GM18951 (cell line): ENCODE data around the gene RNF130.

Source experiments
- POLR2A ChIP-seq: IDR thresholded peaks from 4 replicates; pipeline ENCODE4 v1.6.1; 2011; ENCODE audit warnings: mild to moderate bottlenecking; ENCODE audit not compliant: insufficient read length, insufficient read depth; ENCODE audit errors: extremely low read depth
- in situ Hi-C: fragments of 300-500 bp; cut with MboI; formaldehyde crosslinking; loops from one replicate; pipeline ENCODE4 v1.12.0; 2022; ENCODE audit warnings: low sequenced_read_pairs, mixed read lengths, inconsistent platforms; ENCODE audit not compliant: unreplicated experiment

Gene RNF130

DNA sequence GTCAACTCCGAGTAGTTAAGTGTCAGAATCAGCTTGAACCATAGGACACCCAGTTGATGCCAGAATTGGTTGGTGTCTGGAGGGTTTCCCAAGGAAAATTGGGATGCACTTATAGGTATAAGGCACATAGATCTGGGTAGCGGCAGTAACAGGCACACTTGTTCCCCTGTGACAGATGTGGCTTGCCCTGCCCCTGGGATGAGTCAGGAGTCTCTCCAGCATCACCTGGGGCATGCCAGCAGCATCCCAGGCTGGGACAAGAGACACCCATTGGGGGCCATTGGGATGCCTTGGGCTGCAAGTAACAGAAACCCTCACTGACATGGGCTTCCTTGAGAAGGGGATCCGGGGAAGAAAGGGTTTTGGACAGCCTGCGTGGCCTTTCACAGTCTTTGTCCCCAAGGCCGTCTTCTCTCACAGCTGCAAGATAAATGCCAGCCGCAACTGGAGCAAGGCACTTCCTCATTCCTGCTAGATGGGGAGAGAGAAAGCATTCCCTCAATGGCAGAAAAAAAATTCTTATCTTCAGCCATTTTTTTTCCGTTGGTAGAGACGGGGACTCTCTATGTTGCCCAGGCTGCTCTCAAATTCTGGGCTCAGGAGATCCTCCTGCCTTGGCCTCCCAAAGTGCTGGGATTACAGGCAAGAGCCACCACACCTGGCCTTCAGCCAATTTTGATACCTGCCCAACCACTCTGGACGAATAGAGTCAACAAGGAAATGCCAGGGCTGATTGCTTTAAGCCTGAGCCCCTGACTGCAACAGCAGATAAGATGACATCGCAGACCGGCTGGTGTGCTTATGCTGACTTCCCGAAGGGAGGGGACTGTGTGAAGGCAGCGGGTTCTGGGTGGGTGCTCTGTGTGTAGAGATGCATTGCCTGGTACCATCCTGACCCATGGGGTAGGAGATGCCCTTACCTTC lies 13.3 kb upstream of the RNF130 start:
- in situ Hi-C loops: no loop called here
- no peak for TF ChIP-seq POLR2A

DNA sequence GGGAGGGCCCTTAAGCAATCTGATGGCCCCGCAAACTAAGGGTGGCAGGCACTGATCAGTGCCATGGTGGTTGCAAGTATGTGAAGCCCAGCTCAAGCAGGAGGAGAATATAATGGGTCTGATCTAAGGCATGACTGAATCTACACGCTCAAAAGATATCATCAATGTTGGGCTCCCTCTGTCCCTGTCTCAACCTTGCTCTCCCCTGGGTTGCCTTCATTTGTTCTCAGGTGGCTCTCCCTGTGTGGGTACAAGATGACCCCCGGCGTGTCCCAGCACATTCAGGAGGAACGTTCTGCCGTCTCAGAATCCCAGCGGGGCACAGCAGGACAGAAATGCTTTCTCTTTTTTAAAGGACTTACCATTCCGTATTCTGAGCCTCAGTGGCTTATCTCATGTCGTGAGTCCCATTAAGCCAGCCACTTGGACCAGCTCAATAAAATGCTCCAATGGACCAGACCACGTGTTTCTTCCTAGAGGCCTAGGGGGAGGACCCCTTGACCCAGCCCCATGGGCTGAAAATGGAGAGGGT lies 12.0 kb upstream of the RNF130 start:
- no peak for TF ChIP-seq POLR2A
- in situ Hi-C loops: no loop called here

DNA sequence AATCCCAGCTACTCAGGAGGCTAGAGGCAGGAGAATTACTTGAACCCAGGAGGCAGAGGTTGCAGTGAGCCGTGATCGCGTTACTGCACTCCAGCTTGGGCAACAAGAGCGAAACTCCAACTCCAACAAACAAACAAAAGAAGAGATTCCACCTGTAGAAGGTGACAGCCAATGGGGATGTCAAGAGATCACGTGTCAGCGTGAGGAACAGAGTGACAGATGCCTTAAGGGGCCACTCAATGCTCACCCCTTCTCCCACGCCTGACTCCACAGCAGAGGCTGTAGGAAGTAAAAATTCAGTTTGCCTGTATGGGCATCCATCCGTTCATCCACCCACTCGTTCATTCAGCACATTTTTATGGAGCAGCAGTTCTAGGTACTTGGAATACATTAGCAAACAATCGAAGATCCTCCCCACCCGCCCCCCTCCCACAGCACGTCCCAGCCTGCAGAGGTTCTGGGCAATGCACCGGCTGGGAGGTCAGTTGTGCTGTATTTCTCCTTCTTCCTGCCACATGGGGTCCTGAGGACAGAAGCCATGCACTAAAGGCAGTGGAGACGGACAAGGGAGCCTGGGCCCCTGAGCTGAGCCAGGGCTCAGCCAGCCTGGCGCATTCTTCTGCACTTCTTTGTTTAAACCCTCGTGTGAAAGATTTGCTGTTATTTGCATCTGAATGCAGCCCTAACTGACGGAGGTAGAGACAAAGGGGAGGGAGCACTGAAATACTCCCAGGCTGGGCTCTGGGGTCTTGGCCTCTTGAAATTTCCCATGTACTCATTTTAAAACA lies 11.3 kb upstream of the RNF130 start:
- in situ Hi-C loops: no loop called here
- no peak for TF ChIP-seq POLR2A

DNA sequence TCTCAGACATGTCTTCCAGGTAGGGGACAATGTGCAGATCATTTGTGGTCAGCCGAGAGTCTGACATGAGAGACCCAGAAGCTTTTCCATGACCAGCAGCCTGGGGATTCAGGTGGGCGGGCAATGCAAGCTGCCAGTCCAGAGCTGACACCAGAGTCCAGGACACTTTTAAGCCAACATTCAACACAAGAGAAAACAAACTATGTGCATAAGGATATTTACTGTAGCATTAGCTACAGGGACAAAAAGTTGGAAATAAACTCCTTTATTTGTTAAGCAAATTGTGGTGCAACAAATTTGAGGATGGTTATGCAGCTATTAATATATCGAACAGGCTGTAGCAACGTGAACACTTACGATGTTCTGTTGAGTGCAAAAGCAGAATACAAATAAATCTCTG lies 9.9 kb upstream of the RNF130 start:
- in situ Hi-C loops: no loop called here
- TF ChIP-seq POLR2A: no peak

DNA sequence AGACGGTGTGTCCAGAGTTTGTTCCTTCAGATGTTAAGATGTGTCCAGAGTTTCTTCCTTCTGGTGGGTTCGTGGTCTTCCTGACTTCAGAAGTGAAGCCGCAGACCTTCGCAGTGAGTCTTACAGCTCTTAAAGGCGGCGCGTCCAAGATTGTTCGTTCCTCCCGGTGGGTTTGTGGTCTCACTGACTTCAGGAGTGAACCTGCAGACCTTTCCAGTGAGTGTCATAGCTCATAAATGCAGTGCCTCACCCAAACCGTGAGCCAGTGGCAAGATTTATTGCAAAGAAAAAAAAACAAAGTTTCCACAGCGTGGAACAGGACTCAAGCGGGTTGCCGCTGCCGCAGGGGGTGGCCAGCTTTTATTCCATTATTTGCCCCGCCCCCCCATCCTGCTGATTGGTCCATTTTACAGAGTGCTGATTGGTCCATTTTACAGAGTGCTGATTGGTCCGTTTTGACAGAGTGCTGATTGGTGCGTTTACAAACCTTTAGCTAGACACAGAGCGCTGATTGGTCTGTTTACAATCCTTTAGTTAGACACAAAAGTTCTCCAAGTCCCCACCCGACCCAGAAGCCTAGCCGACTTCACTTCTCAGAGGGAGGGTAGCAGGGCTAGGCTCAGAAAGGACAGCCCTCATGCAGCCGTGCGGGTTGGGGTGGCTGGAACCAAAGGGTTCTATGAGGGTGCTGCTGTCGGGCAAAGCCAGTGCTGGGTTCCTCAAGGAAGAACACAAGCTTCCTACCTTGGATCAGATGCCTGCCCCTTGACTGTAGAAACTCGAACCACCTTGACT lies 9.1 kb upstream of the RNF130 start:
- TF ChIP-seq POLR2A: no peak
- in situ Hi-C loops: no loop called here

DNA sequence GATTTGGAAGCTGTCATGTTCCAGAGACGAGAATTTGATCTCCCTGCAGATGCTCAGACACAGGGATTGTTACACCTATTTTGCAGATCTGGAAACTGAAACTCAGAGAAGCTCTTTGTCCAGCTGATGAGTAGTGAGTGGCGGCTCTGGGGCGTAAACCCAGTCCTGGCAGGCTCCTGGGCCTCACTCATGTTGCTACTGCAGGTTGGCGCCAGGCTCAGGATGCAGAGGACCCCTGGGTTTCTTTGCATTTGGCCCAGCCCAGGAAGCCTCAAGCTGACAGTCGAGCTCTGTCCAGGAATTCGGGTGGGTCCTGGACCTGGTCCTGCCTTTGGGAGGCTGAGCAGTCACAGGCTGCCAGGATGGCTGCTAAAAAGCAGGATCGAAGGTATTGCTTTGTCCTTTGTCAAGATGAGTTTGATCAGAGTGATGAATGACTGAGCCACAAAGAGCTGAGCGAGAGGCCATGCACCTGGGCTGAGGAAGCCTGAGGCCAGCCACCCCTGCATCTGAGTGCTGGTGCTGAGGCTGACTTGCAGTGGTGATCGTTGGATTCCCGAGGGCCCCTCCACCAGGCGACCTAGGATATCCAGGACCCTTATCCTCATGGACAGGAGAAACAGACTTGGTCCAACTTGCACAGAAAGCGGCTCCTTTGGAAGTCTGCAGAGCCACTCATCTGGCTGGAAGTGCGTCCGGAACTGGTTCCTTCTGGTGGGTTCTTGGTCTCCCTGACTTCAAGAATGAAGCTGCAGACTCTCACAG lies 8.3 kb upstream of the RNF130 start:
- no peak for TF ChIP-seq POLR2A
- in situ Hi-C loops: no loop called here

DNA sequence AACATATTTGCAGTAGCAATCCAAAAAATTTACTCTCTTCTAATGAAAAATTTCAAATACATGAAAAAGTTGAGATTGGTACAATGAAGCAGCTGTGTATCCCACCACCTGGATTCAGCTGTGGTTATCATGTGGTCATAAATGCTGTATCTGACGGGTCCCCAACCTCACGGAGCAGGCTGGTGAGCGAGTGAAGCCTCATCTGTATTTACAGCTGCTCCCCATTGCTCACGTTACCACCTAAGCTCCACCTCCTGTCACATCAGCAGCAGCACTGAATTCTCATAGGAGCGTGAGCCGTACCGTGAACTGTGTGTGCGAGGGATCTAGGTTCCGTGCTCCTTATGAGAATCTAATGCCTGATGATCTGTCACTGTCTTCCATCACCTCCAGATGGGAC lies 6.8 kb upstream of the RNF130 start:
- no peak for TF ChIP-seq POLR2A

DNA sequence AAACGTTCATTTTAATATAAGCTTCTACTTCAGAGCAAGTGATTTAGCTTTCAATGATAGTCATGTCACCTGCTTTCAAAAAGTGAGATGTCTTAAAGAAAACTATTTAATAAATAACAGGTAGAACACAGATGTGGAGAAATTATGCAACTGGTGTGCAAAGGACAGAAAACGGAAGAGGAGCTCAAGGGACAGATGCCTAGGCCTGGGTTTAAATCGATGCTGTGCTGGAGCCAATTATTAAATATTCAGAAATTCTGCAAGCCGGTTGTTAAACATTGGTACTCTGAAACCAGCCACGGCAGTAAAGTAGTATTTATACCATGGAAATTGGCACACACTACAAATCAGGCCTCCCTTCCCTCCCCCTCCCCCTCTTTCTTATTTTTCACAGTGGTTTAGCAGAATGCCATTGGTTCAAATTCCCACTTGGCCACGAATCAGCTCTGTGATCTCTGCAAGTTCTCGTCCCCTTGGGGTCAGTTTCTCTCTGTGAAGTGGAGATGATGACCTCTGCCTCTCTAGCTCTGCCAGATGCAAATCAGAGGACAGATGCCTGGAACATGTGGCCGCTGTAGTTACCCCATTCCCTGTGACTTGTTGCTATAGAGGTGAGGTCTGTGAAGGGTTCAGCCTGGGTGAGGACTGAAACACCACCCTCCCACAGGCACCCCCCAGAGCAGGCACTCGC lies 6.2 kb upstream of the RNF130 start:
- no peak for TF ChIP-seq POLR2A
- in situ Hi-C loops: no loop called here

More for the DNA sequence above, 6.8 kb upstream of the RNF130 start:
- in situ Hi-C loops: no loop called here

DNA sequence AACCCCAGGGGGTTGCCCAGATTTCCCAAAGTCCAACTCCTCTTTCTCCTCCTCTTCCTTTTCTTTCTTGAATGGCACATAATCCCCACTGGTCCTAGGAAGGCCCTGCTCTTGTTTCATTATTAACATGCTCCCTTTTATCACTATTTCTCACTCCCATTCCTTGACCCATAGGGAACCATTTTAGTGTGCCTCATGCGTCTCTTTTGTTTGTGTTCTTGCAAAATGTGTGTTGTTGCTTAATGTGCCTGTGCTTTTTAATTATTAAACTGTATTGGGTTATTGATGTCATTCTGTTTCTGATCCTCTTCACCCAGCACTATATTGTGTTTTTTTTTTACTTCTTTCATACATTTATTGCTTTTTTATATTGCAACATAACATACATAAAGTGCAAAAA lies 4.1 kb upstream of the RNF130 start:
- in situ Hi-C loops: no loop called here
- TF ChIP-seq POLR2A: no peak

DNA sequence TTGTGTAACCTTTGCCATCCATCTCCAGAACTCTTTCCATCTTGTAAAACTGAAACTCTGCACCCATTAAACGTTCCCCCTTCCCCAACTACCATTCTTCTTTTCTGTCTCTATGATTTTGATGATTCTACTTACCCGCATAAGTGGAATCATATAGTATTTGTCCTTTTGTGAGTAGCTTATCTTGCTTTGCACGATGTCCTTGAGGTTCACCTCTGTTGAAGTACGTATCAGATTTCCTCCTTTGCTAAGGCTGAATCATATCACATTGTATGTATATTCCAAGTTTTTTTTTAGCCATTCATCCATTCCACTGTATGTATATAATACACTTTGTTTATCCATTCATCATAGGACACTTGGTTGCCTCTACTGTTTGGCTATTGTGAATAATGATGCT lies 2.9 kb upstream of the RNF130 start:
- no peak for TF ChIP-seq POLR2A
- in situ Hi-C loops: no loop called here

DNA sequence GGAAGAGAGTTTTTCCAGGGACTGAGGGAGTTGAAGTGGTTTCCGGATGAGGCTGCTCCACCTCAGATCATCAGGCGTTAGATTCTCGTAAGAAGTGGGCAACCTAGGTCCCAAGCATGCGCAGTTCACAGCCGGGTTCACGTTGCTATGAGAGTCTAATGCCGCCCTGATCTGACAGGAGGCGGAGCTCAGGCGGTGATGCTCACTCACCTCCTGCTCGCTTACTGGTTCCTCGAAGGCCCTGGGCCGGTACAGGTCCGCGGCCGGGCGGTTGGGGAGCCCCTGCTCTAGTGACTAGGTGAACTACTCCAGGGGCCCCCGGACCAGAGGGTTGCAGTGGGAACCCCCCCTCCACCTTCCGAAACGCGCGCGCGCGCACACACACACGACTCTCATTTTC lies 997 bp upstream of the RNF130 start:
- in situ Hi-C loops: no loop called here
- no peak for TF ChIP-seq POLR2A

DNA sequence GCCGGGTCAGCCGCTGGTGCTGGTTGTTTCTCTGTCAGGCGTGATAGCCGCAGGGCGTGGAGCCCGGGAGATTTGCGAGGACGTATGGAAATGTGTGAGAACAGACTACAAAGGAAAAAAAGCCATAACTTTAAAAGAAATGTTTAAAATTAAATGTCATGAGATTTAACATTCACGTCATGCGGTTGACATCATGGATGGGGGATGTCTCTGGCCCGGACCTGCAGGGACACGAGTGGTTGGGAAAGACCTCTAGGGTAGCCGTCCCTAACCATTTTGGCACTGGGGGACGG lies 643 bp upstream of the RNF130 start:
- no peak for TF ChIP-seq POLR2A
- in situ Hi-C loops: no loop called here
